WERI-Rb-1 (cell line): ENCODE data around the gene DNAI1.

Source experiments
- DNase-seq: peaks from one replicate; pipeline ENCODE4 v3.0.0-alpha.2; 2020
- H3K27ac ChIP-seq: fragments of 250-450 bp; sonication (Bioruptor Pico); 2 replicates; pipeline ENCODE4 v1.5.1; 2020; ENCODE audit warnings: mild to moderate bottlenecking, moderate library complexity
- H3K27me3 ChIP-seq: fragments of 250-450 bp; sonication (Bioruptor Pico); 2 replicates; pipeline ENCODE4 v1.5.1; 2021; ENCODE audit warnings: mild to moderate bottlenecking, low read depth, moderate library complexity; ENCODE audit not compliant: insufficient read depth, severe bottlenecking
- H3K36me3 ChIP-seq: fragments of 250-450 bp; sonication (Bioruptor Pico); 2 replicates; pipeline ENCODE4 v1.5.1; 2020; ENCODE audit warnings: mild to moderate bottlenecking, moderate library complexity
- H3K4me3 ChIP-seq: 2 replicates; pipeline ENCODE4 v1.5.1; 2011; ENCODE audit warnings: low read depth, mild to moderate bottlenecking, control low read depth, low read length
- H3K9me3 ChIP-seq: fragments of 250-450 bp; sonication (Bioruptor Pico); 2 replicates; pipeline ENCODE4 v1.5.1; 2021; ENCODE audit warnings: mild to moderate bottlenecking, moderate library complexity; ENCODE audit not compliant: severe bottlenecking
- TF ChIP-seq, protein P1 (sequence below): IDR thresholded peaks from 2 replicates; pipeline ENCODE4 v1.5.1; 2011; ENCODE audit warnings: low read depth, mild to moderate bottlenecking, control low read depth, inconsistent platforms, low read length

The DNAI1 gene

GRCh38 chr9:34550016-34550680 is 91.5 kb downstream of the DNAI1 start:
- TF ChIP-seq, protein P1, sequence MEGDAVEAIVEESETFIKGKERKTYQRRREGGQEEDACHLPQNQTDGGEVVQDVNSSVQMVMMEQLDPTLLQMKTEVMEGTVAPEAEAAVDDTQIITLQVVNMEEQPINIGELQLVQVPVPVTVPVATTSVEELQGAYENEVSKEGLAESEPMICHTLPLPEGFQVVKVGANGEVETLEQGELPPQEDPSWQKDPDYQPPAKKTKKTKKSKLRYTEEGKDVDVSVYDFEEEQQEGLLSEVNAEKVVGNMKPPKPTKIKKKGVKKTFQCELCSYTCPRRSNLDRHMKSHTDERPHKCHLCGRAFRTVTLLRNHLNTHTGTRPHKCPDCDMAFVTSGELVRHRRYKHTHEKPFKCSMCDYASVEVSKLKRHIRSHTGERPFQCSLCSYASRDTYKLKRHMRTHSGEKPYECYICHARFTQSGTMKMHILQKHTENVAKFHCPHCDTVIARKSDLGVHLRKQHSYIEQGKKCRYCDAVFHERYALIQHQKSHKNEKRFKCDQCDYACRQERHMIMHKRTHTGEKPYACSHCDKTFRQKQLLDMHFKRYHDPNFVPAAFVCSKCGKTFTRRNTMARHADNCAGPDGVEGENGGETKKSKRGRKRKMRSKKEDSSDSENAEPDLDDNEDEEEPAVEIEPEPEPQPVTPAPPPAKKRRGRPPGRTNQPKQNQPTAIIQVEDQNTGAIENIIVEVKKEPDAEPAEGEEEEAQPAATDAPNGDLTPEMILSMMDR = no peak
- H3K4me3 ChIP-seq = no peak overlapping the region
- DNase-seq = peak; percentile 8
- H3K9me3 ChIP-seq = no peaks in the 10 kb centered on the region
- H3K36me3 ChIP-seq = no peaks in the 10 kb centered on the region; the same call in 1 of the 2 replicates
- H3K27ac ChIP-seq = no peak overlapping the region
- H3K27me3 ChIP-seq = no peaks in the 10 kb centered on the region

DNA sequence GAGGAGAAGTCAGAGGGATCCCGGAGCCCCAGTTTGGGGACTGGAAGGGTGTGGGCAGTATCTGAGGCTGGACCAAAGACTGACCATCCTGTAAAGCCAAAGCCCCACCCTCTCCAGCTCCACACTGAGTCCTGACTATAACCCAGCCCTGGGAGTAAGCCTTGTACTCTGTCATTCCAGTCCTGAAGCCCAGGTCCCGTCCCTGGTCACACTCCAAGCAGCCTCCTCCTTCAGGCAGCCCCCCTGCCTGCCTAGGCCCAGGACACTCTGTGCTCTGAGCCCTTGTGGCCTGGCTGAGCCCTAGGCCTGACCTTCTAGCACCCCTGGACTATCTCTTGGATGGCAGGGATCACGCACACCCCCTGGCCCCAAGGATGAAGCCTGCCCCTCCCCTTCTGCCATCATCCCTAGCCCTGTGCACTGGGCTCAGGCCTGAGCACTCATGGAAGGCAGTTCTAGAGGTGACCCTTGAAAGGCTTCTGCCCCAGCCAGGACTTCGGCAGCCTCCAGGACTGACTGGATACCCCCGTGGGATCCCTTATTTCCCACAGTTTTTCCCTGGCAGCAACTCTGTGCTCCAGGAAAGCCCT is 92.2 kb downstream of the DNAI1 start:
- H3K9me3 ChIP-seq = no peaks in the 10 kb centered on the region
- no peak overlapping the region for H3K27ac ChIP-seq
- TF ChIP-seq, protein P1 = no peak
- H3K27me3 ChIP-seq = no peaks in the 10 kb centered on the region
- no peaks in the 10 kb centered on the region; the same call in 1 of the 2 replicates for H3K36me3 ChIP-seq
- H3K4me3 ChIP-seq = no peak overlapping the region
- DNase-seq = no peak

- Histone ChIP-seq H3K9me3 (no peaks in the 10 kb centered on the region), H3K27me3 (no peaks in the 10 kb centered on the region), H3K27ac (no peak overlapping the region), H3K4me3 (no peak overlapping the region), H3K36me3 (no peaks in the 10 kb centered on the region; the same call in 1 of the 2 replicates)
- TF ChIP-seq, protein P1 = no peak
- no peak for DNase-seq
These were observed 93.4 kb downstream of the DNAI1 start for GRCh38 chr9:34551751-34552605.

DNA sequence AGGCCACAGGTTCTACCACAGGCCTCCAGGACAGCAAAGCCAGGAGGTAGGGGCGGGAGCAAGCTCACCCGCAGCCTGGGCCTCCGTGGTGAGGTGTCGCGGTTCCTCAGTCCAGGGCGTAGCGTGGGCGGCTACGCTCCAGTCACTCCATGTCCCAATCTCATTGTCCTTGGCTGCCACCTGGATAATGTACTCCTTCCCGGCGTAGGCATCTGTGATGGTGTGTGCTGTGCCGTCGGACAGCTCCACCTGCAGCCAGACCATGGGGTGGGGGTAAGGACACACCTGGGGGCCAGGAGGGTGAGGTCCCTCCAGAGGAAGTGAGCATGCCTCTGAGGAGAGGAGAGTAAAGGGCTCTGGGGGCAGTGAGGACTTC is 94.0 kb downstream of the DNAI1 start:
- H3K36me3 ChIP-seq = no peaks in the 10 kb centered on the region; the same call in 1 of the 2 replicates
- no peak overlapping the region for H3K4me3 ChIP-seq
- no peak overlapping the region for H3K27ac ChIP-seq
- no peak for DNase-seq
- no peaks in the 10 kb centered on the region for H3K27me3 ChIP-seq
- TF ChIP-seq, protein P1 = no peak
- H3K9me3 ChIP-seq = no peaks in the 10 kb centered on the region

- Histone ChIP-seq H3K27me3 (no peaks in the 10 kb centered on the region), H3K36me3 (no peaks in the 10 kb centered on the region; the same call in 1 of the 2 replicates), H3K9me3 (no peaks in the 10 kb centered on the region), H3K27ac (no peak overlapping the region), H3K4me3 (no peak overlapping the region)
- no peak for DNase-seq
- TF ChIP-seq, protein P1 = no peak
These were observed 94.4 kb downstream of the DNAI1 start for GRCh38 chr9:34552986-34553385.
